Cardiac muscle cell (in vitro differentiated cells and primary cell): ENCODE results near the gene A1BG. TPM values are rescaled to one million over a fixed set of nuclear protein-coding genes. Genes with fewer than 3 reads are reported as not detected.

Experiments used
- DNase-seq, 2 donors: peaks; one replicate each; pipeline versions ENCODE4 v3.0.0 to v3.0.0-alpha.2; 2010 to 2017; ENCODE audit warnings: low read depth in 1 of 2, low spot score in 1 of 2
- H3K27ac ChIP-seq: fragments of 200-600 bp; sonication (generic); 2 replicates; pipeline ENCODE4 v1.5.1; 2016
- H3K27me3 ChIP-seq: fragments of 200-600 bp; sonication (generic); 2 replicates; pipeline ENCODE4 v1.6.0; 2016; ENCODE audit warnings: control low read depth
- H3K36me3 ChIP-seq: fragments of 200-600 bp; sonication (generic); 2 replicates; pipeline ENCODE4 v1.5.1; 2016; ENCODE audit warnings: control low read depth
- H3K4me1 ChIP-seq: fragments of 200-600 bp; sonication (generic); 2 replicates; pipeline ENCODE4 v1.8.1; 2017; ENCODE audit warnings: low read depth, mild to moderate bottlenecking, mixed run types
- H3K4me3 ChIP-seq: fragments of 200-600 bp; sonication (generic); 2 replicates; pipeline ENCODE4 v1.5.1; 2016; ENCODE audit warnings: mild to moderate bottlenecking
- H3K9me3 ChIP-seq: fragments of 200-600 bp; sonication (generic); 2 replicates; pipeline ENCODE4 v1.5.1; 2017; ENCODE audit warnings: low read depth, mild to moderate bottlenecking, control low read depth
- polyA plus RNA-seq: library from polyadenylated mRNA; unstranded; fragments of >200 nt; fragmentation: Nextera tagmentation; extraction: Ambion mirVana; gene quantifications from 2 replicates; pipeline ENCODE4 v1.2.1, GENCODE V29; 2016
- total RNA-seq: library from RNA; depleted of rRNA; stranded (reverse); fragments of >200 nt; gene quantifications from 2 replicates; pipeline ENCODE4 v1.2.3, GENCODE V29; 2016
- TF ChIP-seq, protein P1 (sequence below): IDR thresholded peaks from 2 replicates; pipeline ENCODE4 v1.5.1; 2012; ENCODE audit warnings: low read depth, mild to moderate bottlenecking, low read length

Gene A1BG
- total and polyA plus RNA-seq, 2 experiments from 2014 or later, result 45.9 to 138 TPM

- no peaks in the 10 kb centered on the region for H3K9me3 ChIP-seq
- TF ChIP-seq, protein P1, sequence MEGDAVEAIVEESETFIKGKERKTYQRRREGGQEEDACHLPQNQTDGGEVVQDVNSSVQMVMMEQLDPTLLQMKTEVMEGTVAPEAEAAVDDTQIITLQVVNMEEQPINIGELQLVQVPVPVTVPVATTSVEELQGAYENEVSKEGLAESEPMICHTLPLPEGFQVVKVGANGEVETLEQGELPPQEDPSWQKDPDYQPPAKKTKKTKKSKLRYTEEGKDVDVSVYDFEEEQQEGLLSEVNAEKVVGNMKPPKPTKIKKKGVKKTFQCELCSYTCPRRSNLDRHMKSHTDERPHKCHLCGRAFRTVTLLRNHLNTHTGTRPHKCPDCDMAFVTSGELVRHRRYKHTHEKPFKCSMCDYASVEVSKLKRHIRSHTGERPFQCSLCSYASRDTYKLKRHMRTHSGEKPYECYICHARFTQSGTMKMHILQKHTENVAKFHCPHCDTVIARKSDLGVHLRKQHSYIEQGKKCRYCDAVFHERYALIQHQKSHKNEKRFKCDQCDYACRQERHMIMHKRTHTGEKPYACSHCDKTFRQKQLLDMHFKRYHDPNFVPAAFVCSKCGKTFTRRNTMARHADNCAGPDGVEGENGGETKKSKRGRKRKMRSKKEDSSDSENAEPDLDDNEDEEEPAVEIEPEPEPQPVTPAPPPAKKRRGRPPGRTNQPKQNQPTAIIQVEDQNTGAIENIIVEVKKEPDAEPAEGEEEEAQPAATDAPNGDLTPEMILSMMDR, result no peak
- DNase-seq, result peak in 1 of 2 donors; percentile 65
- H3K27ac ChIP-seq, result no peak overlapping the region
- no peaks in the 10 kb centered on the region for H3K4me1 ChIP-seq
- H3K27me3 ChIP-seq, result no peaks in the 10 kb centered on the region
- H3K36me3 ChIP-seq, result no peaks in the 10 kb centered on the region
- H3K4me3 ChIP-seq, result no peak overlapping the region
Observed at GRCh38 chr19:58355908-58356765, 2.8 kb upstream of the A1BG start.

- TF ChIP-seq, protein P1, result no peak
- H3K36me3 ChIP-seq, result no peaks in the 10 kb centered on the region
- no peaks in the 10 kb centered on the region for H3K4me1 ChIP-seq
- no peaks in the 10 kb centered on the region for H3K27me3 ChIP-seq
- no peaks in the 10 kb centered on the region for H3K9me3 ChIP-seq
- H3K27ac ChIP-seq, result no peak overlapping the region
- no peak overlapping the region for H3K4me3 ChIP-seq
- no peak for DNase-seq
Observed at GRCh38 chr19:58355215-58355796, 2.0 kb upstream of the A1BG start.

- H3K36me3 ChIP-seq, result no peaks in the 10 kb centered on the region
- H3K27ac ChIP-seq, result no peak overlapping the region
- no peaks in the 10 kb centered on the region for H3K9me3 ChIP-seq
- H3K4me1 ChIP-seq, result no peaks in the 10 kb centered on the region
- no peaks in the 10 kb centered on the region for H3K27me3 ChIP-seq
- TF ChIP-seq, protein P1, result no peak
- H3K4me3 ChIP-seq, result no peak overlapping the region
- DNase-seq, result no peak
Observed at GRCh38 chr19:58354478-58355030, 1.3 kb upstream of the A1BG start.

DNA sequence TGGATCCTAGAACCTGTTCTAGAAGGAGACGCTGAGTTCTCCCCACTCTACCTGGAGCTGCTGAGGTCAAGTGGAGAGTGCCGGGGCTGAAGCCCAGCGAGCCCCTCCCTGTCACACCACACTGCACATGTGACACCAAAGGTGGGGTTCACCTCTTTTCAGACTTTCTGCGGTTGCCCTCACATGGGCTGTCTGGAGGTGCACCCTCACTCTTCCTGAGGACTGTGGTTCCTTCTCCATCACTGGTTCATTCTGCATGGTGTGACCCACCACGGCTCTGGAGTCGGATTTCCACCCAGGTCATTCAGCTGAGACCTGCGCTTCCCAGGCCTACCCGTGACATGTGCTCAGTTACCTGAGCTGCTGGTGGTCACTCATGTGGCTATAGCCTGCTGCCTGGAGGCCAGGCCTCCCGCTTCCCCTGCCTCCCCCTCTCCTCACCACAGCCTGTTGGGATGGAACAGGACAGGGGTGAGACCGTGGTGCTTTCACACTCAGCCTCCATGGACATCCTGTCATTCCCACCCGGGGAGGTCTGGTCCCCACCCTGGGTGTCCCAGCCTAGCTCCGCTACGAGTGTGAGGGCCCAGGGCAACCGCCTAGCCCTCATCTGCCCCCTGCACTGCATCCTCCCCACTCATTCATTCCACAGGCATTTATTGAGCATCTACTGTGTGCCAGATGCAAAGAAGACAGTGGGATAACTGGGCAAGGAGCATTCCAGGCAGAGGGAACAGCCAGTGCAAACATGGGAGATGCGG lies 605 bp upstream of the A1BG start:
- no peaks in the 10 kb centered on the region for H3K4me1 ChIP-seq
- H3K4me3 ChIP-seq, result no peak overlapping the region
- DNase-seq, result no peak
- no peaks in the 10 kb centered on the region for H3K9me3 ChIP-seq
- H3K36me3 ChIP-seq, result no peaks in the 10 kb centered on the region
- H3K27ac ChIP-seq, result no peak overlapping the region
- no peaks in the 10 kb centered on the region for H3K27me3 ChIP-seq
- TF ChIP-seq, protein P1, result no peak

- H3K36me3 ChIP-seq, result no peaks in the 10 kb centered on the region
- no peak for DNase-seq
- no peaks in the 10 kb centered on the region for H3K4me1 ChIP-seq
- H3K9me3 ChIP-seq, result no peaks in the 10 kb centered on the region
- H3K27me3 ChIP-seq, result no peaks in the 10 kb centered on the region
- no peak overlapping the region for H3K27ac ChIP-seq
- H3K4me3 ChIP-seq, result no peak overlapping the region
- TF ChIP-seq, protein P1, result no peak
Observed at GRCh38 chr19:58351990-58352755, 1.1 kb downstream of the A1BG start.
